Stimulated activated CD8-positive, alpha-beta memory T cell treated with anti-CD3 and anti-CD28 coated beads, Interleukin-15, amount 100 ng/mL, for 1 hour (primary cell): ENCODE measurements around the gene FBXL7.

Experiments
- DNase-seq: peaks from one replicate; pipeline ENCODE4 v3.0.0-alpha.2; 2020; ENCODE audit warnings: low read depth

FBXL7 gene

DNA sequence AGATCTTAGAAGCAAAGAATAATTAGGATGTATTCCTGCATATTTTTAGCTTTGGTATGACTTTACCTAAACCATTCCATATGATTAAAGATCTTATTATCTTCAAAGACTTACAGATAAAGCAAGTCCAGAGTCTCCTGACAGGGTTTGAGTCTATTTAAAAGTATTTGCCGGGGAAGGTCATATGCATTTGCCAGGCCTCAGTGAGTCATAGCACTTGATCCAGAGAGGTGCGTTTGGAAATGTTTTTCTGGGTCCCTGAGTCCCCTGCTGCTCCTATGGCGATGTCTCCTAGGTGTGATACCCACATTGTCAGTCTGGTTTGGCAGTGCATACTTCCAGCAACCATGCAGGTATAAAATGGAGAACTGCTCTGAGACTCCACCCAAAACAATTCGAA lies 217.0 kb downstream of the FBXL7 start:
- no peak for DNase-seq

GRCh38 chr5:15718421-15719179 lies 218.6 kb downstream of the FBXL7 start:
- no peak for DNase-seq

- no peak for DNase-seq
Measured at GRCh38 chr5:15719784-15720183, 219.8 kb downstream of the FBXL7 start.

- no peak for DNase-seq
Measured at GRCh38 chr5:15720515-15720914, 220.5 kb downstream of the FBXL7 start.

- DNase-seq = no peak
Measured at GRCh38 chr5:15722305-15722704, 222.3 kb downstream of the FBXL7 start.

- no peak for DNase-seq
Measured at GRCh38 chr5:15727375-15727774, 227.4 kb downstream of the FBXL7 start.

DNA sequence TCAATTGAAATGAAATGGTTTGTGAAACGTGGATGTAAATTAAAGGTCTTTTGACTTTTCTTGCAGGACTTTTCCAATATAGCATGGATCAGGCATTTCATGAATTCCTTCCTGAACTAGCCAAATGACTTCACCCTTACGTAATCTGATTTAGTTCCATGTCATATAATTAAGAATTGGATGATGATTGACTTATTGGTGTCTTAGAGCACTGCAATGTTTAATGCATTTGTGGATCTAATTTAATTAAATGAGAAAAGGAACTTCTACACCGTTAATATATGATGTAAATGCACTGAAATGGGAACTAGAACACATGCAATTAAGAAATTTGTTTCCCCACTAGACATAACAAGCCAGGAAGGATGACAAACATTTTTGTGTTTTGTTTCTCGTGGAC lies 228.8 kb downstream of the FBXL7 start:
- no peak for DNase-seq

DNA sequence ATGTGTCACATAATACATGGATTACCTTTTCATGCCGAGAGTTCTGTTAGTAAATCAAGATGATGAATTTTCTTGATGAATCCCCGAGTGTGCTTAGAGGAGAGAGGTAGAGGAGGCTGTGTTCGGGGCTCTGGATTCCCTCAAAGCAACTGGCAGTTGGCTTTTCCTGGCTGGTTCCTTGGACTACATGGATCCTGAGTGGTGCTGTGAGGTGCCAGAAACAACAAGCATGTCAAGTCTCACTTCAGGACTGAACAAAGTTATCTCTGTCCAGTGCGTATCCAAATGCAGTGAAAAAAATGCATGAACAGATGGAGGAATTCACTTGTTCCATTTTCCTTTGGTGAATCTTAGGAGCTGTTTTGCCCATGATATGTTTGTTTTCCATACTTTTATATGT lies 231.7 kb downstream of the FBXL7 start:
- DNase-seq = no peak

DNA sequence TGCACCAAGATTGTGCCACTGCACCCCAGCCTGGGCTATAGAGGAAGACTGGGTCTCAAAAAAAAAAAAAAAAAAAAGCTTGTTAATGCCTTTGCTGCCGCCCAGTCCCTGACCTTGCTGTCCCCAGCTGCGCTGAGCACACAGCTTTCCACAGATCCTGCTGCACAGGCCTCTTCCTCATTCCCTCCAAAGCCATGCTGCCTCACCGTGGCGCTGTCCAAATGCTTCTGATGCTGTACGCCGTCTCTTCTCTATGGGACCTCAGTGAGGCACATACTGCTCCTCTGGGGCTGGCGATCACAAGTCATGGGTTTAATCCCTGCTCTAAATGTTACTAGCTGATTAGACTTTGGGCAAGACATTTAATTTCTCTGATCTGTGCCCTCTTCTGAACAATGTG lies 234.1 kb downstream of the FBXL7 start:
- DNase-seq = no peak

DNA sequence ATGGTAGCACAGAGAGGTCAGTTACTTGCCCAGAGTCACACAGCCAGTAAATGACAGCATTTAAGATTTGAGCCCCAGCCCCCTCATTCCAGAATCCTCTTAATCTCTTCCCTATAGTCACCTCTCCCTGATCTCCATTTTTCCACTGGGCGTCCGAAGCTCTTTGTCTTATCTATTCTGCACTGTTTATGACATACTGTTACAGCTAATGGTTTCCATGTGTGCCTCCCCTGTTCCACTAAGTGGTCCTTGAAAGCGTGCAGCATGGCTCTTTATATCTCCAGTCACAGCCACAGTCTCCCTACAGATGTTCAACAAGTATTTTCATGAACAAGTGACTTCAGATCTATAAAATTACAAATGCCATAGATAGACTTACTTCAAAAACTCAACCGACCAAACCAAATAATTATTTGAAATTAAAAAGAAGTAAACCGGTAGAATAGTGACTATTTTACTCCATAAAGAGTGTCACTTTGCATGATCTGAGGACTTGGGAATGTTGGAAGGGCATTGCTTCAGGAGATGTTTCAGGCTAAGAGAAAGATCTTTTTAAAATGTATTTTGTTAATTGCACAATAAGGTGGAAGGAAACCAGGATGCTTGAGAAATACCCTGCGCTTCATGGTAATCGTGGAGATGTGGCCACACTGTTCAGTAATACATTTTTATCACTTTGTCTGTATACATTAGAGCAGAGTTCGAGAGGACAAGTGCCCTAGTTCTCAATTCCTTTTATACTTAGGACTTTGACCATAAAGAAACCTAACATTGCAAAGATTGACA lies 237.2 kb downstream of the FBXL7 start:
- DNase-seq = no peak

DNA sequence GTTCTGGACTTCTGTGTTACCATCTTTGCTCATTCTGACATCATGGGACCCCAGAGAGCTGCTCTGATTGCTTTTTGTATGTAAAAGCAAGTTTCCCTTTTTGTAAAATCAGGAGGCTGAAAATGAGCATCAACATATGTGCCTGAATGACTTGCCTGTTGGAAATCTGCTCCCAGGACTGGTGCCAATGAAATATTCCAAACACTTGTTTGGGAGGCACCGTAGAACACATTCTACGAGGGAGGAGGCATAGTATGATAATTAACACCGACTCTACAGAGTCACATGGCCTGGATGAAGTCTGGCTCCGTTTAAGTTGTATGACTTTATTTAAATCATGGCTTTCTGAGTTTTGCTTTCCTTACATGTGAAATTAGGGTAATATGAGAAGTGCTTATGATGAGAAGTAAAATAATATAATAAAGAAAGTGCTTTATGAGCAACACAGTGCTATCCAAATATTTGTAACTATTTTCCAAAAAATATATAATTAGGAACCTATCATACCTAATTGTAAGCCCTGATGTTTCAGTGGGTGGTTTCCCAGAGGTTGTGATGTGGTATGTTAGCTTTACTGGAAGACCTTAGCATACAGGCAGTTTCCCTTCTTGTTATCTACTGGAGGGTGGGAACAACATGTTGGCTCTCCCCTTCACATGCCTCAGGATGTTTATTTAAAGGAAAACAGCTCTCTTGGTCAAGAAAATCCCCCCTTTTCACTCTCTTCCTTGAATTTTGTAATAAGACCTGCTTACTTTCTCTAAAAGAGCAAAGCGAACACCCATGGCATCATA lies 238.1 kb downstream of the FBXL7 start:
- no peak for DNase-seq

DNA sequence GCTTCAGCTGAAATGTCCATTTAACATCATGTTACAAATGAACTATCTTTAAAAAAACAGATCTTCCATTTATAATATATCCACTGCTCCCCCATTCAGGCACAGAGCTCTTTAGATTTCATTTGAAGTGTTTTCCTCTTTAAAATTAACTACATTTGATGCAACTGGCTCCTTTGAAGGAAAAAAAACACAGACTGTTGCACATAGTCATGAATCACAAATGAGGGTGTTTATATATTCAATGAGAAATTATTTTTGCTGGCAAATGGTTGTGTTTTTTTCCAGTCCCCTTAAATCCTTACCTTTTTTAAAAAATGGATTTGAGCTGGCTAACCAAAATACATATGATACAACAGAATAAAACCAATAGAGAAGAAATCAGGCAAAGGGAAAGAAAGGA lies 240.4 kb downstream of the FBXL7 start:
- DNase-seq = no peak

DNA sequence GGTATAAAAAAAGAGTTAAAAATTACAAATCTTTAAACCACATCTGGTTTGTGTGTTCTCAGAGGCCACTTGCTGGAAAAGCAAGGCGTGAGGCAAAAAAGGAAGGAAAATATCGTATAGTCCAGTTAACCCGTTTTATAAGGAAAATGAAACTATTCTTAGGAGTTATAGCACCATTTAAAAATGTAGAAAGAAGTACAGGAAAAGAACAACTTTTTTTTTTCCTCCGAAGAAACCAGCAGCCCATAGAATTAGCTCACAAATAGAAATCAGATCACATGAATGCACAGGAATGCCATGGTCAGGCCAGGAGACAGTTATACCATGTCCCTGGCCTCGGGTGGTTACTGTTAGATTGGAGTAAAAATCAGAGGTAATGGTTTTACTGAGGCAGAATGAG lies 241.6 kb downstream of the FBXL7 start:
- no peak for DNase-seq

GRCh38 chr5:15746833-15747232 lies 246.9 kb downstream of the FBXL7 start:
- no peak for DNase-seq

DNA sequence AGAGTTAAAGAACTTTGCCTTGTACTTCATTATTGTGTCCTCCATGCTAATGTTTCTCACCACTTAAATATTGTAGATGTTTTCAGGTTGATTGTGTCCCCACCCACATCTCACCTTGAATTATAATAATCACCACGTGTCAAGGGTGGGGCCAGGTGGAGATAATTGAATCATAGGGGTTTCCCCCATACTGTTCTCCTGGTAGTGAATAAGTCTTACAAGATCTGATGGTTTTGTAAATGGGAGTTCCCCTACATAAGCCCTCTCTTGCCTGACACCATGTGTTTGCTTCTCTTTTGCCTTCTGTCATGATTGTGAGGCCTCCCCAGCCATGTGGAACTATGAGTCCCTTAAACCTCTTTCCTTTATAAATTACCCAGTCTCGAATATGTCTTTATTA lies 248.3 kb downstream of the FBXL7 start:
- DNase-seq = no peak

GRCh38 chr5:15752663-15753285 lies 252.8 kb downstream of the FBXL7 start:
- DNase-seq = no peak

- DNase-seq = no peak
Measured at GRCh38 chr5:15753752-15754151, 253.8 kb downstream of the FBXL7 start.

DNA sequence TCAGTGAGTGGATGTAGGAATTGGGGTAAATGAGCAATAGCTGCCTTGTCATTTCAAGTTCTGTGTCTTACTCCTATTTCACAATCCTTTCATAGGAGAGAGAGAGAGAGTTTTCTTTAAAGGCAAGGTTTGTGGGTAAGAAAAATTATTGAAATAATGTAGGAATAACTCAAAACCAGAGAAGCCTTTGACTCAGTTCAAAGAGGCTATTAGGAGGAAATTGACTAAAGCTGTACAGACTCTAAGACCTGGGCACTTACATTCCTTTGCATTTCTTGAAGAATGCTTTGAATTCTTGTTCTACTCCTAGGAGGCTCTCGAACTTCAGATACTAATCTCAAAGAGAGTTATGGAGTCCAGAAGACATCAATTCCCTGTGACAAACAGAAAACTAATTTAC lies 257.1 kb downstream of the FBXL7 start:
- DNase-seq = no peak

GRCh38 chr5:15757619-15758018 lies 257.6 kb downstream of the FBXL7 start:
- DNase-seq = no peak

GRCh38 chr5:15762668-15763067 lies 262.7 kb downstream of the FBXL7 start:
- no peak for DNase-seq

DNA sequence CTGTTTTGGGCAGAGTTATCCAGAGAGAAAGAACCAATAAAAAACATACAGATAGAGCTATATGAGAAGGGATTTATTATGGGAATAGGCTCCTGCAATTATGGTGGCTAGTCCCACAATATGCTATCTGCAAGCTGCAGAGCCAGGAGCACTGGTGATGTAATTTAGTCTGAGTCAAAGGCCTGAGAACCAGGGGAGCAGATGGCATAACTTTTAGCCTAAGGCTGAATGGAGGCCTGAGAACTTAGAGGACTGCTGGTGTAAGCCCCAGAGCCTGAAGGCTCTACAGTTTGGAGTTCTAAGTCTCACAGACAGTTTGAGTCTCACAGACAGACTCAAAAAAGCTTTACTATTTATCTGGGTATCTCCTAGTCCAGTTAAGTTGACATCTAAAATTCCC lies 263.8 kb downstream of the FBXL7 start:
- DNase-seq = no peak

DNA sequence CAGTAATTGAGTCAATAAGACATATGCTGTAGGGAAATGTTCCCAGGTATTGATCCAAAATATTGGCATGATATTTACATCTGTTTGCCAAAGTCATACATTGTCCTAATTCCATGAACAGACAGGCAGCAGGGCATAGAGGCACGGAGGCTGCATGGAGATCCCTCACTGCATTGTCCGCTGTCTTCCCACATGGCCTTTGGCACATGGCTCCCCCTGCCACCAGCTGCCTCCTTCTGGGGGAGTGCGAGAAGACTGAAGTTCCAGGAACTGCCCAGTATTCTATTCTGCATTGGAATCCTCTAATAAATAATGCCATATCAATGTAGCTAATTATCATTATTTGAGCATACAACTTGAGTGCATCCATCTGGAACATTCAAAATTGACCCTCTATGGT lies 269.0 kb downstream of the FBXL7 start:
- no peak for DNase-seq
